ENCODE results near the gene THAP4. TPM values are rescaled to one million over a fixed set of nuclear protein-coding genes. Genes with fewer than 3 reads are reported as not detected.

THAP4 gene
- total and polyA plus RNA-seq, 2 experiments from 2014 or later = 62.9 to 80.4 TPM

DNA sequence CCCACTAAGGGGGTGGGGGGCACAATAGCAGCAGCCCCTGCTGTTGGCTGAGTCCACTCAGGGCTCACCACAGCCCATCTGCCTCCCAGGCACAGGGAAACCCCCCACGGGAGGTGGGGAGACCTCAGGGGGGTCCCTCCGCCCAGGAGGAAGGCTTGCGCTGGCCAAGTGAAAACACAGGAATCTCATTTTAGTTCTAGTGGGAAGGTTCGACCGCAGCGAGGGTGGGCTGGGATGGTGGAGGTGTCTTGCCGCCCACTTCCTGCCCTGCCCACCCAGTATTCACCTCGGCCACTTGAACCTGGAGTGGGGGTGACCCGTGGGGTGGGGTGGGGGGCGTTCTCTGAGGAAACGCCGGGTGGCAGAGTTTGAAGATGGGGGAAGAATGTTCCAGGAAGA is 85.4 kb downstream of the THAP4 start (continued):
- TF ChIP-seq, protein P1, sequence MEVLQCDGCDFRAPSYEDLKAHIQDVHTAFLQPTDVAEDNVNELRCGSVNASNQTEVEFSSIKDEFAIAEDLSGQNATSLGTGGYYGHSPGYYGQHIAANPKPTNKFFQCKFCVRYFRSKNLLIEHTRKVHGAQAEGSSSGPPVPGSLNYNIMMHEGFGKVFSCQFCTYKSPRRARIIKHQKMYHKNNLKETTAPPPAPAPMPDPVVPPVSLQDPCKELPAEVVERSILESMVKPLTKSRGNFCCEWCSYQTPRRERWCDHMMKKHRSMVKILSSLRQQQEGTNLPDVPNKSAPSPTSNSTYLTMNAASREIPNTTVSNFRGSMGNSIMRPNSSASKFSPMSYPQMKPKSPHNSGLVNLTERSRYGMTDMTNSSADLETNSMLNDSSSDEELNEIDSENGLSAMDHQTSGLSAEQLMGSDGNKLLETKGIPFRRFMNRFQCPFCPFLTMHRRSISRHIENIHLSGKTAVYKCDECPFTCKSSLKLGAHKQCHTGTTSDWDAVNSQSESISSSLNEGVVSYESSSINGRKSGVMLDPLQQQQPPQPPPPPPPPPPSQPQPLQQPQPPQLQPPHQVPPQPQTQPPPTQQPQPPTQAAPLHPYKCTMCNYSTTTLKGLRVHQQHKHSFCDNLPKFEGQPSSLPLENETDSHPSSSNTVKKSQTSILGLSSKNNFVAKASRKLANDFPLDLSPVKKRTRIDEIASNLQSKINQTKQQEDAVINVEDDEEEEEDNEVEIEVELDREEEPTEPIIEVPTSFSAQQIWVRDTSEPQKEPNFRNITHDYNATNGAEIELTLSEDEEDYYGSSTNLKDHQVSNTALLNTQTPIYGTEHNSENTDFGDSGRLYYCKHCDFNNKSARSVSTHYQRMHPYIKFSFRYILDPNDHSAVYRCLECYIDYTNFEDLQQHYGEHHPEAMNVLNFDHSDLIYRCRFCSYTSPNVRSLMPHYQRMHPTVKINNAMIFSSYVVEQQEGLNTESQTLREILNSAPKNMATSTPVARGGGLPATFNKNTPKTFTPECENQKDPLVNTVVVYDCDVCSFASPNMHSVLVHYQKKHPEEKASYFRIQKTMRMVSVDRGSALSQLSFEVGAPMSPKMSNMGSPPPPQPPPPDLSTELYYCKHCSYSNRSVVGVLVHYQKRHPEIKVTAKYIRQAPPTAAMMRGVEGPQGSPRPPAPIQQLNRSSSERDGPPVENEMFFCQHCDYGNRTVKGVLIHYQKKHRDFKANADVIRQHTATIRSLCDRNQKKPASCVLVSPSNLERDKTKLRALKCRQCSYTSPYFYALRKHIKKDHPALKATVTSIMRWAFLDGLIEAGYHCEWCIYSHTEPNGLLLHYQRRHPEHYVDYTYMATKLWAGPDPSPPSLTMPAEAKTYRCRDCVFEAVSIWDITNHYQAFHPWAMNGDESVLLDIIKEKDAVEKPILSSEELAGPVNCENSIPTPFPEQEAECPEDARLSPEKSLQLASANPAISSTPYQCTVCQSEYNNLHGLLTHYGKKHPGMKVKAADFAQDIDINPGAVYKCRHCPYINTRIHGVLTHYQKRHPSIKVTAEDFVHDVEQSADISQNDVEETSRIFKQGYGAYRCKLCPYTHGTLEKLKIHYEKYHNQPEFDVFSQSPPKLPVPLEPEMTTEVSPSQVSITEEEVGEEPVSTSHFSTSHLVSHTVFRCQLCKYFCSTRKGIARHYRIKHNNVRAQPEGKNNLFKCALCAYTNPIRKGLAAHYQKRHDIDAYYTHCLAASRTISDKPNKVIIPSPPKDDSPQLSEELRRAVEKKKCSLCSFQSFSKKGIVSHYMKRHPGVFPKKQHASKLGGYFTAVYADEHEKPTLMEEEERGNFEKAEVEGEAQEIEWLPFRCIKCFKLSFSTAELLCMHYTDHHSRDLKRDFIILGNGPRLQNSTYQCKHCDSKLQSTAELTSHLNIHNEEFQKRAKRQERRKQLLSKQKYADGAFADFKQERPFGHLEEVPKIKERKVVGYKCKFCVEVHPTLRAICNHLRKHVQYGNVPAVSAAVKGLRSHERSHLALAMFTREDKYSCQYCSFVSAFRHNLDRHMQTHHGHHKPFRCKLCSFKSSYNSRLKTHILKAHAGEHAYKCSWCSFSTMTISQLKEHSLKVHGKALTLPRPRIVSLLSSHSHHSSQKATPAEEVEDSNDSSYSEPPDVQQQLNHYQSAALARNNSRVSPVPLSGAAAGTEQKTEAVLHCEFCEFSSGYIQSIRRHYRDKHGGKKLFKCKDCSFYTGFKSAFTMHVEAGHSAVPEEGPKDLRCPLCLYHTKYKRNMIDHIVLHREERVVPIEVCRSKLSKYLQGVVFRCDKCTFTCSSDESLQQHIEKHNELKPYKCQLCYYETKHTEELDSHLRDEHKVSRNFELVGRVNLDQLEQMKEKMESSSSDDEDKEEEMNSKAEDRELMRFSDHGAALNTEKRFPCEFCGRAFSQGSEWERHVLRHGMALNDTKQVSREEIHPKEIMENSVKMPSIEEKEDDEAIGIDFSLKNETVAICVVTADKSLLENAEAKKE (CRISPR knock-in tag; IDR thresholded peaks at IDR 0.05) = no peak
- TF ChIP-seq CREB1 (CRISPR knock-in tag; IDR thresholded peaks at IDR 0.05; ENCODE audit: low read depth) (no peak), JUNB (IDR thresholded peaks at IDR 0.05; ENCODE audit: unreplicated experiment) (no peak)

DNA sequence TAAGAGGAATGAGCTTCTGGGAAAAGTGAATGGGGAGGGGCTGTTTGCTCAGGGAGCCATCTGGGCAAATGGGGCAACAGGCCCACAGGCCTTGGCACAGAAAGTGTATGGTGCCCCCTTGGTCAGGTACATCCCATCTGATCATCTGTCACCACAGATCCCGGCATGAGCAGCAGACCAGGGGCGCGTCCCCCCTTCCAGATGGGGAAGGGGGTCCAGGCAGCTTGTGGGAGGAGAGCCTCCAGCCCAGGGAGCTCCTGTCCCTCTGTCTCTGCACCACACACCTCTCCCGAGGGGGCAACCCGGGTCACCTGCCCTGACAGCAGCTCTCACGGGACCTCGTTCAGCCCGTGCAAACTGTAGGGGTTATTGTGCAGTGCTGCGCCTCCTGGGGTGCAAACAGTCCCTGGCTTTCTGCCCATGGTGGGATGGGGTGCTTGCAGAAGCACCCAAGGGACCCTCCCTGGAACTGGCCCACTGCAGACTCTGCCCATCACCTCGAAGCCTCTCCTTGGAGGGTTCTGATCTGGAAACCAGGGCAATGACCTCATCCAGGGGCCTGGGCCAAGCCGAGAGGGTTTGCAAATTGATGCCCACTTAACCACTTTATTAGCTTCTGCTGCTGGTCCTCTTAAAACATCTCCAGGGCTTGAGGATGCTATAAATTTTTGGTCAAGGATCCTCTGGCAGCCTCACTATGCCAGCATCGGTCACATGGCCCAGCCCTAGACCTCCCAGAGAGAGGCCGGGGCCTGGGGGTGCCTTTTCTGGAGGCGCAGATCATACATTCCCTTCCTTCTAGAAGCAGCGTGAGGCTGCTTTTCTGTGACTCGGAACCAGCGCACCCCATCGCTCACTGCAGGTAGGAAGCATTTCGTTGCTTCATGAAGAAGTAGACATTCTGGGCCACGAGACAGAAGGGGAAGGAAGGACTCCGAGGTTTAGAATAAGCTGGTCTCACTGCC is 86.1 kb downstream of the THAP4 start:
- H3K4me2 ChIP-seq = no peak overlapping the region
- ATAC-seq = no peak
- H3K27me3 Mint-ChIP-seq (ENCODE audit: insufficient read depth, low read depth, poor library complexity) = peaks cover 14% of the 10 kb centered on the region
- TF ChIP-seq POLR2AphosphoS5 (IDR thresholded peaks at IDR 0.05; ENCODE audit: low read depth) (no peak), STAT1 (IDR thresholded peaks at IDR 0.05; ENCODE audit: unreplicated experiment) (no peak), EZH2 (IDR thresholded peaks at IDR 0.05; ENCODE audit: low read depth, unreplicated experiment) (no peak), EZH2phosphoT487 (IDR thresholded peaks at IDR 0.05; ENCODE audit: unreplicated experiment) (no peak), ZNF114 (CRISPR knock-in tag; IDR thresholded peaks at IDR 0.05) (no peak)
- TF ChIP-seq, protein P2, sequence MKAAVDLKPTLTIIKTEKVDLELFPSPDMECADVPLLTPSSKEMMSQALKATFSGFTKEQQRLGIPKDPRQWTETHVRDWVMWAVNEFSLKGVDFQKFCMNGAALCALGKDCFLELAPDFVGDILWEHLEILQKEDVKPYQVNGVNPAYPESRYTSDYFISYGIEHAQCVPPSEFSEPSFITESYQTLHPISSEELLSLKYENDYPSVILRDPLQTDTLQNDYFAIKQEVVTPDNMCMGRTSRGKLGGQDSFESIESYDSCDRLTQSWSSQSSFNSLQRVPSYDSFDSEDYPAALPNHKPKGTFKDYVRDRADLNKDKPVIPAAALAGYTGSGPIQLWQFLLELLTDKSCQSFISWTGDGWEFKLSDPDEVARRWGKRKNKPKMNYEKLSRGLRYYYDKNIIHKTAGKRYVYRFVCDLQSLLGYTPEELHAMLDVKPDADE (IDR thresholded peaks at IDR 0.05) = no peak

More for the DNA sequence above, 86.1 kb downstream of the THAP4 start:
- Histone ChIP-seq H3K4me1 (ENCODE audit: insufficient read depth) (peaks cover 11% of the 10 kb centered on the region), H3K27me3 (ENCODE audit: insufficient read depth) (no peaks in the 10 kb centered on the region), H3K4me3 (no peak overlapping the region), H2AFZ (no peak overlapping the region), H3K79me2 (replicated peaks; ENCODE audit: insufficient read depth) (no peaks in the 10 kb centered on the region), H3K36me3 (ENCODE audit: insufficient read depth) (no peaks in the 10 kb centered on the region), H3F3A (replicated peaks; ENCODE audit: low read depth) (no peaks in the 10 kb centered on the region), H4K20me1 (replicated peaks; ENCODE audit: insufficient read depth) (no peaks in the 10 kb centered on the region), H3K9me2 (ENCODE audit: insufficient read depth) (no peaks in the 10 kb centered on the region), H3K27ac (ENCODE audit: low read depth) (no peak overlapping the region)
- DNase-seq (ENCODE audit: low spot score) = no peak
- H3K36me3 Mint-ChIP-seq (ENCODE audit: low read depth) = no peaks in the 10 kb centered on the region
- no peak overlapping the region for H3K27ac Mint-ChIP-seq
- H3K4me1 Mint-ChIP-seq = peaks cover 28% of the 10 kb centered on the region
- H3K4me3 Mint-ChIP-seq = no peak overlapping the region
- H3K9me3 Mint-ChIP-seq = peaks cover 4% of the 10 kb centered on the region; the same call in 1 of the 3 replicates
